A549 (cell line): ENCODE measurements around the gene TMEM135. TPM values are rescaled to one million over a fixed set of nuclear protein-coding genes. Genes with fewer than 3 reads are reported as not detected.

Experiments used
- ATAC-seq, 2 experiments: fragments of 200-7000 bp in 1 of 2; fragments of >200 bp in 1 of 2; cut with Nextera tagmentation in 1 of 2; cut with Tn5 transposase in 1 of 2; 3 replicates each; pipeline versions ENCODE4 v1.8.0 to v1.9.1; 2018 to 2020; ENCODE audit warnings: mild to moderate bottlenecking in 1 of 2, moderate library complexity in 1 of 2
- CTCF ChIA-PET: fragments of 300-600 bp; sonication (Branson Sonifier 250); formaldehyde crosslinking; extraction: SDS; loops from one replicate; lab custom pipeline; 2021; ENCODE audit warnings: antibody characterized with exemption, inconsistent platforms; lab: Yijun Ruan, JAX
- POLR2A ChIA-PET: fragments of 350-600 bp; formaldehyde crosslinking; extraction: SDS; loops from one replicate; lab custom pipeline; 2021; ENCODE audit warnings: antibody characterized with exemption, inconsistent platforms; lab: Yijun Ruan, JAX
- DNase-seq, 2 experiments: peaks; one replicate each; pipeline versions ENCODE4 v3.0.0 to v3.0.0-alpha.2; 2011 to 2016; ENCODE audit warnings: low read depth in 1 of 2, low spot score in 1 of 2
- FAIRE-seq: peaks from 2 replicates; lab custom pipeline; 2011; peaks lifted over from hg19 to GRCh38; lab: Jason Lieb, UNC
- H3K27ac ChIP-seq, 2 experiments: fragments of >200 bp; sonication (Bioruptor Twin); formaldehyde crosslinking; 3 replicates each; pipeline ENCODE4 v1.5.1; 2016 to 2017
- H3K4me1 ChIP-seq: fragments of >200 bp; sonication (Bioruptor Twin); formaldehyde crosslinking; 3 replicates; pipeline ENCODE4 v1.6.1; 2016
- H3K4me2 ChIP-seq: fragments of >200 bp; sonication (Bioruptor Twin); formaldehyde crosslinking; 3 replicates; pipeline ENCODE4 v1.6.1; 2016
- H3K4me3 ChIP-seq: fragments of >200 bp; sonication (Bioruptor Twin); formaldehyde crosslinking; 3 replicates; pipeline ENCODE4 v1.5.1; 2016
- H3K9me3 ChIP-seq: fragments of >200 bp; sonication (Bioruptor Twin); formaldehyde crosslinking; 3 replicates; pipeline ENCODE4 v1.6.1; 2016
- CBX2 ChIP-seq: fragments of 200-600 bp; sonication (generic); IDR thresholded peaks from 2 replicates; pipeline ENCODE4 v1.6.1; 2016; ENCODE audit warnings: low read depth, mild to moderate bottlenecking, borderline replicate concordance
- CBX8 ChIP-seq: fragments of 200-600 bp; sonication (generic); IDR thresholded peaks from 2 replicates; pipeline ENCODE4 v1.6.1; 2016
- CEBPB ChIP-seq, 2 experiments: fragments of >200 bp in 1 of 2; sonication (Bioruptor Twin) in 1 of 2; formaldehyde crosslinking in 1 of 2; IDR thresholded peaks; 2 replicates each; pipeline ENCODE4 v1.6.1; 2012 to 2016
- CHD2 ChIP-seq: fragments of 150-350 bp; IDR thresholded peaks from 2 replicates; pipeline ENCODE4 v1.6.1; 2014; ENCODE audit warnings: low read length; ENCODE audit not compliant: partially characterized antibody
- CHD4 ChIP-seq: fragments of 200-600 bp; sonication (generic); IDR thresholded peaks from 2 replicates; pipeline ENCODE4 v1.6.1; 2016; ENCODE audit warnings: antibody characterized with exemption, mild to moderate bottlenecking, borderline replicate concordance
- E2F6 ChIP-seq: IDR thresholded peaks from 2 replicates; pipeline ENCODE4 v1.6.1; 2012; ENCODE audit warnings: low read depth, borderline replicate concordance
- EP300 ChIP-seq, 2 experiments: fragments of >200 bp; sonication (Bioruptor Twin); formaldehyde crosslinking; IDR thresholded peaks; 2 replicates in 1 of 2; 3 replicates in 1 of 2; pipeline ENCODE4 v1.6.1; 2016 to 2017
- ESRRA ChIP-seq: fragments of 150-350 bp; IDR thresholded peaks from 2 replicates; pipeline ENCODE4 v1.6.1; 2014; ENCODE audit warnings: mild to moderate bottlenecking, low read length, borderline replicate concordance
- FOXS1 ChIP-seq: fragments of 250-450 bp; sonication (Bioruptor Pico); IDR thresholded peaks from 2 replicates; pipeline ENCODE4 v1.5.0; 2020; ENCODE audit warnings: mild to moderate bottlenecking, moderate library complexity
- HDAC2 ChIP-seq: fragments of 200-600 bp; sonication (generic); IDR thresholded peaks from 2 replicates; pipeline ENCODE4 v1.6.1; 2016
- HES2 ChIP-seq: fragments of >200 bp; sonication (Bioruptor Twin); formaldehyde crosslinking; IDR thresholded peaks from 2 replicates; pipeline ENCODE4 v1.6.1; 2016
- HEYL ChIP-seq: fragments of 250-450 bp; sonication (Bioruptor Pico); IDR thresholded peaks from 2 replicates; pipeline ENCODE4 v1.8.0; 2021; ENCODE audit warnings: mild to moderate bottlenecking, moderate library complexity
- JUN ChIP-seq, 2 experiments: fragments of >200 bp; sonication (Bioruptor Twin); formaldehyde crosslinking; IDR thresholded peaks; 2 replicates in 1 of 2; 3 replicates in 1 of 2; pipeline ENCODE4 v1.6.1; 2016 to 2017
- KDM1A ChIP-seq: fragments of 200-600 bp; sonication (generic); IDR thresholded peaks from 2 replicates; pipeline ENCODE4 v1.6.1; 2016; ENCODE audit warnings: low read depth, mild to moderate bottlenecking
- MAZ ChIP-seq: fragments of 150-350 bp; IDR thresholded peaks from 2 replicates; pipeline ENCODE4 v1.6.1; 2014; ENCODE audit warnings: antibody characterized with exemption, low read depth, low read length, borderline replicate concordance
- PHF8 ChIP-seq: fragments of 200-600 bp; sonication (generic); IDR thresholded peaks from 2 replicates; pipeline ENCODE4 v1.6.1; 2016; ENCODE audit warnings: low read depth, mild to moderate bottlenecking, antibody characterized with exemption, moderate library complexity, borderline replicate concordance
- RAD21 ChIP-seq, 2 experiments: fragments of >200 bp in 1 of 2; sonication (Bioruptor Twin) in 1 of 2; formaldehyde crosslinking in 1 of 2; IDR thresholded peaks in 1 of 2; conservative IDR thresholded peaks in 1 of 2; 2 replicates in 1 of 2; 3 replicates in 1 of 2; pipeline ENCODE4 v1.6.1; 2012 to 2018; ENCODE audit warnings: inconsistent platforms in 1 of 2
- SMC3 ChIP-seq: fragments of >200 bp; sonication (Bioruptor Twin); formaldehyde crosslinking; IDR thresholded peaks from 3 replicates; pipeline ENCODE4 v1.6.1; 2018; ENCODE audit warnings: inconsistent platforms
- SREBF2 ChIP-seq: fragments of 450-650 bp; IDR thresholded peaks from 2 replicates; pipeline ENCODE4 v1.6.1; 2014; ENCODE audit warnings: mild to moderate bottlenecking, moderate library complexity
- TFCP2L1 ChIP-seq: fragments of 250-450 bp; sonication (Bioruptor Pico); IDR thresholded peaks from 2 replicates; pipeline ENCODE4 v1.5.0; 2021; ENCODE audit warnings: mild to moderate bottlenecking
- ZFP36 ChIP-seq: fragments of 450-650 bp; IDR thresholded peaks from 2 replicates; pipeline ENCODE4 v1.6.1; 2014; ENCODE audit warnings: borderline replicate concordance; ENCODE audit not compliant: partially characterized antibody
- ZNF302 ChIP-seq: fragments of 250-450 bp; sonication (Bioruptor Pico); IDR thresholded peaks from 2 replicates; pipeline ENCODE4 v1.9.0; 2021; ENCODE audit warnings: inconsistent platforms, mild to moderate bottlenecking, moderate library complexity
- WGBS: methylation state at CpG from one replicate; pipeline ENCODE4 v1.1.6; 2017; ENCODE audit errors: missing lambda C conversion rate; 5-methylcytosine and 5-hydroxymethylcytosine counted together
- polyA plus RNA-seq, 4 experiments: library from polyadenylated mRNA; depleted of rRNA in 3 of 4; stranded (reverse); fragments of >200 nt; fragmentation: RNase III in 1 of 4; extraction: RNeasy Plus Mini Kit Qiagen cat#74134 plus additional on column Dnase treatment in 1 of 4; gene quantifications; 2 replicates in 3 of 4; 3 replicates in 1 of 4; pipeline ENCODE4 v1.2.3, GENCODE V29; 2011 to 2017
- TF ChIP-seq, protein P1 (sequence below): fragments of 450-650 bp; IDR thresholded peaks from 2 replicates; pipeline ENCODE4 v1.6.1; 2014; ENCODE audit warnings: antibody characterized with exemption

TMEM135 gene
- polyA plus RNA-seq, 2 of the 4 experiments (the other 2 are of a cell fraction): 18.4 to 18.5 TPM

GRCh38 chr11:87322568-87322967 lies 284.8 kb downstream of the TMEM135 start:
- 83% methylated on average over 1 of the region's 1 CpG for WGBS
- Histone ChIP-seq H3K4me3 (no peak overlapping the region), H3K9me3 (no peaks in the 10 kb centered on the region), H3K27ac (no peak overlapping the region), H3K4me2 (no peak overlapping the region), H3K4me1 (no peaks in the 10 kb centered on the region)
- ATAC-seq: no peak
- TF ChIP-seq KDM1A: no peak
- TF ChIP-seq CBX2: no peak
- no peak for TF ChIP-seq HEYL (CRISPR knock-in tag)
- no peak for TF ChIP-seq CHD4
- TF ChIP-seq PHF8: no peak
- FAIRE-seq: no peak
- ChIA-PET CTCF (no interaction called here), POLR2A (interaction anchor here (0.6 kb wide), 1 partner anchor 11 kb away, joined by 3 read pairs; no protein-coding TSS in a partner anchor)
- no peak for DNase-seq

DNA sequence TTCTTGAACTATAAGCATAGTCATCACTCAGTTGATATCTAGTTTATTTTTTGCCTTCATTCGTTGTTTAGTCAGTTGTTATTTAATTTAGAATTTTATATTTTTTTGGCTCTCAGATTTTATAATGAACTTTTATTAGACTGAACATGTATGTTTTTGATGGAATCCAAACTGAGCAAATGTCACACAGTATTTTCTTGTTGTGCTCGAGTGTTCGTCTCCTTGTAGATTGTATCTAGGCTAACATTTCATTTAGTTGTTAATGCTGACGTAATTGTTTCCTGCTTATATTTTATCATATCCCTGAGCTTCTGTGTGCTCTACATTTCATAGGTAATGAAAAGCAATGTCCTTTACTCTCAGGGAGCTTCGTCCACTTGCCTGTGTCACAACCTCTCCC lies 286.2 kb downstream of the TMEM135 start:
- H3K4me2 ChIP-seq: no peak overlapping the region
- POLR2A ChIA-PET: no interaction called here
- CTCF ChIA-PET: no interaction called here

DNA sequence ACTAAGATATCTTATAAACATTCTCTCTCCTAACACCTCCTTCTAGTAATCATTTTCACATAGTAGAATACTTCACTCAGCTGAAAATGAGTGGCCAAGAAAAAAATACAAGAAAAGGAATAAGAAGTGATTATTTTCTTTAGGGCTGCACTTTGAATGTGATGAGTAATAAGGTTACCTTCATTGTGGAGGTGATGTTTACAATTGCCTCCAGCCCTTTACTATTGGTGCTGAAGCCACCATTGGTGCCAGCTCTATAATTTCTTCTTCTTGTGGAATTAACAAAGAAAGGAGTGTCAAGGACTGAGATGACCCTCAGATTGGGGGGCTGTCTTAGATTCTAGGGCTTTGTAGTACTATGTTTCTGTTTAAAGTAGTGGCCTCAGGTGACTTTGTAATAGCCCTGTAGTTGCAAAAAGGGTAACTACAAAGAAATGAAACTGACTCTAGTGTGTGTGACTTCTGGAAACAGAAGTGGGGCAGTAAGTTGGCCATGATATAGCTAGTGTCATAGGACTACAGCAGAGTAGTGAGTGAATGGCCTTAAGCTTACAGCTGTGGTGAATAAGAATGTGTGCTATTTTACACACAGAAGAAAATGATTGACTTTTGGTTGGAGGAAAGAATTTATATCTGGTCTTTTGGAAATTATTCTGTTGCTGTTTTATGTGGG lies 287.2 kb downstream of the TMEM135 start:
- TF ChIP-seq TFCP2L1 (no peak), ZNF302 (CRISPR knock-in tag) (no peak), FOXS1 (CRISPR knock-in tag) (no peak), SREBF2 (no peak), ZFP36 (no peak), SMC3 (no peak), HDAC2 (no peak)
- Histone ChIP-seq H3K4me3 (no peak overlapping the region), H3K27ac (no peak overlapping the region), H3K4me2 (no peak overlapping the region), H3K4me1 (no peaks in the 10 kb centered on the region), H3K9me3 (no peaks in the 10 kb centered on the region)
- FAIRE-seq (no peak), DNase-seq (no peak), ATAC-seq (no peak)
- ChIA-PET POLR2A (no interaction called here), CTCF (interaction anchor here (1.2 kb wide), 1 partner anchor 386 kb away, joined by 3 read pairs; no protein-coding TSS in a partner anchor)

More for the DNA sequence above, 286.2 kb downstream of the TMEM135 start:
- Histone ChIP-seq H3K9me3 (no peaks in the 10 kb centered on the region), H3K4me1 (no peaks in the 10 kb centered on the region)
- 94% methylated on average over 5 of the region's 5 CpGs for WGBS
- no peak for TF ChIP-seq KDM1A
- TF ChIP-seq, protein P1, sequence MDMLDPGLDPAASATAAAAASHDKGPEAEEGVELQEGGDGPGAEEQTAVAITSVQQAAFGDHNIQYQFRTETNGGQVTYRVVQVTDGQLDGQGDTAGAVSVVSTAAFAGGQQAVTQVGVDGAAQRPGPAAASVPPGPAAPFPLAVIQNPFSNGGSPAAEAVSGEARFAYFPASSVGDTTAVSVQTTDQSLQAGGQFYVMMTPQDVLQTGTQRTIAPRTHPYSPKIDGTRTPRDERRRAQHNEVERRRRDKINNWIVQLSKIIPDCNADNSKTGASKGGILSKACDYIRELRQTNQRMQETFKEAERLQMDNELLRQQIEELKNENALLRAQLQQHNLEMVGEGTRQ: no peak
- TF ChIP-seq RAD21 (conservative IDR thresholded peaks at IDR 0.05 in 1 of 2, IDR thresholded peaks at IDR 0.05 in 1 of 2): no peak
- TF ChIP-seq HDAC2: no peak
- no peak for TF ChIP-seq FOXS1 (CRISPR knock-in tag)
- no peak for TF ChIP-seq CHD2
- no peak for TF ChIP-seq E2F6
- no peak for TF ChIP-seq CBX8
- TF ChIP-seq MAZ: no peak
- no peak for TF ChIP-seq CEBPB (IDR thresholded peaks at IDR 0.05)
- TF ChIP-seq SMC3: no peak
- no peak for TF ChIP-seq PHF8
- TF ChIP-seq EP300 (IDR thresholded peaks at IDR 0.05): no peak
- no peak for TF ChIP-seq ZNF302 (CRISPR knock-in tag)
- TF ChIP-seq ESRRA: no peak
- no peak for TF ChIP-seq JUN (IDR thresholded peaks at IDR 0.05)
- TF ChIP-seq HES2: no peak
- no peak for TF ChIP-seq TFCP2L1
- TF ChIP-seq CBX2: no peak
- TF ChIP-seq, all 56 proteins: peak for 0
- DNase-seq: no peak
- Histone ChIP-seq H3K4me3 (no peak overlapping the region), H3K27ac (no peak overlapping the region)
- FAIRE-seq: no peak
- ATAC-seq: no peak
